ENCODE measurements around the gene MMRN2.
"Not testable (repeated sequence)": the region's sequence is repeated elsewhere in the genome, so short reads cannot be mapped to it uniquely, and the experiment has no call there.

Gene MMRN2

DNA sequence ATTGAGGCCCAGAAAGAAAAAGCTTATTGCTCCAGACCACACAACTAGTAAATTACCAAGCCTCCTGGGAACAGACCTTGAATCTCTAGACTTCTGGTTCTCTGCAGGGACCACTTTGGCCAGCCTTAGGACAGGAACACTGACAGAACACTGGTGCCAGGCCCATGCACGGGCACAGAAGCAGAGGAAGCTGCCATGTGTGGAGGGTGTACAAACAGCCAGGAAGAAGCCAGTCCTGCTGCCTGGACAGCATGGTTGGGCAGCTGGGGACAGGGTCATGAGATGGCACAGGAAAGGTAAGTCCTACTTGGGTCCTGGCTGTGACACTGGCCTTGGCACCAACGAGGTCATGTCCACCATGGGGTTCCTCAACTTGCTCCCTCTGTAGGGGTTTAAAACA lies 19.2 kb downstream of the MMRN2 start:
- DNase-seq: no peak

DNA sequence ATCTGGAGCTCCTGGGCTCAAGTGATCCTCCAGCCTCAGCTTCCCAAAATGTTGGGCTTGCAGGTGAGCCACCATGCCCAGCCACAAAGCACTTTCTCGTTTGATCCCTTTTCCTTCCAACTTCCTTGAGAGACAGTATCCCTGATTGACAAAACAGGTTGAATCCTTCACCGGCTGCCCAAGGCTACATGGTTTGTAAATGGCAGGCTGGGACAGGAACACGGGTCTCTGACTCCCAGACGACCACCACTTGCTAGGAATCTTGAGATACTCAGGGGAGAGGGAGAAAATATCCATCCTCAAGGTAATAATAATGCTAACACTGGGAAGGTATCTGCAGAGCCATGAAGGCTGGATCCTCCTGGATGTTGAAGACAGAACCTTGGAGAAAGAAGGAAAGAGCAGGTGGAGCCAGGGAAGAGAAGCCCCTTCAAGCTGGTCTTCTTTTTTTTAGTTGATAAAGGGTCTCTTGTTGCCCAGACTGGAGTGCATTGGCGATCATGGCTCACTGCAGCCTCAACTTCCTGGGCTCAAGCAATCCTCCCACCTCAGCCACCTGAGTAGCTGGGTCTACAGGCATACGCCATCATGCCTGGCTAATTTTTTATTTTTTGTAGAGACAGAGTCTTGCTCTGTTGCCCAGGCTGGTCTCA lies 19.8 kb downstream of the MMRN2 start:
- no peak for DNase-seq

DNA sequence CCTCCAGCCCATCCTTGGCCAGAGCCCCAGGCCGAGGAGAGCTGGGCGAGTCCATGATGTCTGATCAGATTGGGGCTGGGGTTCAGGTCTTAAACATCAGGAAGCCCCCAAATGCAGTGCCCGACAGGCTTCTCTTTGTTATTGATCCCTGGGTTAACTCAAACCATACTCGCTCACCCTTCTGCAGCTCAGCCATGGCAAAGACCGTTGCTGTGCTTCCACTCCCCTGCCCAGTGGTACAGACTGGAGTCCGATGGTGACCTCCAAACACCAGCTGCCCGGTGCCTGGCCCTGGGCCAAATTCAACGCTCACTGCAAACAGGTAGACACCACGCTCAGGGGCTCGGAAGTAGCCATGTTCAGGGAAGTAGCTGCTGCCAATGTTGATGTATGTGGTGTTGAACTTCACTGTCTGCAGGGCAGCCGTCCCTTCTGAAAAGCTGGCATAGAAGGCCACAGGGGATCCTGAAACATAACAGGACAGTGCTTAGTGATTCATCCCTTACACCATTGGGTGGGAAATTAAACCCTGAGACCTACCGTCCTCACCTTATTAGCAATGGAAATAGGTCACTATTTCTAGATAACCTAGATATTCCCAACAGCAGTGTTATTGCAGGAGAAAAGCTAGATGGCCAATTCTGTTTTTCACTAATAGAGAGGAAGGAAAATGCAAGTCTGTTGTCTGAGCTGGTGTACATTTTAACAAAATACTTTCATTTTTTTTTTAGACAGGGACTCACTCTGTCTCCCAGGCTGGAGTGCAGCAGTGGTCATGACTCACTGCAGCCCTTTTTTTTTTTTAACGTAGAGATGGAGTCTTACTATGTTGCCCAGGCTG lies 20.5 kb downstream of the MMRN2 start:
- no peak for DNase-seq

DNA sequence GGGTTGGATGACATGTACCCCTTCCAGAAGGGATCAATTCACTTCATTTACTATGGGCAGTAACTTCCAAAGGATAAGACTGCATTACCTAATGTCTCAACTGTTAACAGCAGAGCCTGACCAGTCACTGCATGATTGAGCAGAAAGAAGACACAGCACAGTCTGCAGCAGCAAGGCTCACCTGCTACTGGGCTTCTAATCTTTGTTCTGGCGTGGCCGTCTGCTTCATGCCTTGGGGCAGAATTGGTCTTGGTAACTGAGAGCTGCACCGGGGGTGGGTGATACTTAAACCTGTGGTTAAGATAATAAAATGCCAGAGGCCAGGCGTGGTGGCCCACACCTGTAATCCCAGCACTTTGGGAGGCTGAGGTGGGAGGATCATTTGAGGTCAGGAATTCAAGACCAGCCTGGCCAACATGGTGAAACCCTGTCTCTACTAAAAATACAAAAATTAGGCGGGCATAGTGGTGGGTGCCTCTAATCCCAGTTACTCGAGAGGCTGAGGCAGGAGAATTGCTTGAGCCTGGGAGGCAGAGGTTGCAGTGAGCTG lies 23.2 kb downstream of the MMRN2 start:
- not testable (repeated sequence) for DNase-seq

DNA sequence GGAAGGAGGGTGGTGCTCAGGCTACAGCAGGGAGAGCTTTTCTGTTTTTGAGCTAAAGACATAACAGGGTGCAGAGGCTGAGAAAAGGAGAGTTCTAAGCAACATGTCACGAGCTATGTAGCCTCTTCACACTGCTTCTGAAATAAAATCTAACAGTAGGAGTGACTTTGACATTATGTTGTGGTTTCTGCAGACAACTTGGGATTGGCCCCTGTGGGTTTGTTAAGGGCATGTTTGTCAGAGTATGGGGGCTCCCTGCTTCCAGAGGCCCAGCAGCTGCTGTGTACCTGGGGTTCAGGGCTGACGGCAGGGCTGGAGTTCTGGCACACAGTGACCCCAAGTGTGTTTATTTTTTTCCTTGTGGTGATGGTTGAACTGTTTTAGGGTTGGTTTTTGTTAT lies 24.7 kb downstream of the MMRN2 start:
- no peak for DNase-seq

DNA sequence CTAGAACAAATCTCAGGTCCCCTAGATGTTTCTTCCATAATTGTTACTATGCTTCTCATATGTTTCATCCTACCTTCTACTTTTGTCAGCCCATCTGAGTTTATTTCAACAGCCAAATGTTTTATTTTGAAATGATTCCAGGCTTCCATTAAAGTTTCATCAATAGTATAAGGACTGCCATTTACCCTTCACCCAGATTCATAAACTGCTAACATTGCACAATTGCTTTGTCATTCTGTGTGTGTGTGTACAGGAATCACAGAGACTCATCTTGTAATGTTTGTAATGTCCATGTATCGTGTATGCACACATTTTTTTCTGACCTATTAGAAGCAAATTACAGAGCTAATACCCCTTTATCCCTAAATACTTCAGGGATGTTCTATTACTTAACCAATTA lies 25.5 kb downstream of the MMRN2 start:
- no peak for DNase-seq

DNA sequence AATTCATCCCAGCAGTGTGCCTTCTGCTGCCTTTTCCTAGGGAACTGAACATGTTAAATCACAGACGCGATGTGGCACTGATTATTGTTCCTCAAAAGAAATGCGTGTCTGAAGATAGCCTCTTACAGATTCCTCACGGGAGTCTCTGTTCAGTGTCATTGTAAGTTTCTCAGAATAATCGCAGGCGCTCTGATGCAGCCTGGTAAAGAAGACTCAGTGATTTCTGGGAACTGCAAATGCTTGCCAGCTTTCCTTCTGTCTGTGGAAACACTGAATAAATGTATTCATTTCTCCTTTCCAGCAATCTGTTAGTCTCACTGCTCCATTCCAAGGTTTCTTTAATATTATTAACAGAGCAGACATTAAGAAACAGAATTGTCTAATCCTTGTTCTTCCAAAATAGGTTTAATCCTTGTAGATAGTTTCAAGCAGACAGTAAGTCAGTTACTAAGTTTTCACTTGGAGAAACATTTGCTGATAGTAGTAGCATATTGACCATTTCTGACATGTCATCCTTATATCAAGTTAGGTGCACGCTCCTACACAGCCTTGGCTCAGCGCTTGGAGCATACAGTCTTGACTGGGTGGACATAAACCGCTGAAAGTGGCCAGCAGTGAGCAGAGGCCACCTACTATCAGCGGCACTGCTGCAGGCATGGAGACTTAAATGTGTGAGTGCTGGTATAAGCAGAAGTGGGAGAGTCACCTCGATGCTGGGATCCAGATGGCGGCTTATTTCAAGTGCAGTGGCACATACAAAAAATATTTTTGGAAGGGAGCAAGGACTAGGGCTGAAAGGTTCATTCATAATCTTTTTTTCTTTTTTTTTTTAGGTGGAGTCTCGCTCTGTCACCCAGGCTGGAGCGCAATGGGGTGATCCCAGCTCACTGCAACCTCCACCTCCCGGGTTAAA lies 27.7 kb downstream of the MMRN2 start:
- DNase-seq: no peak

DNA sequence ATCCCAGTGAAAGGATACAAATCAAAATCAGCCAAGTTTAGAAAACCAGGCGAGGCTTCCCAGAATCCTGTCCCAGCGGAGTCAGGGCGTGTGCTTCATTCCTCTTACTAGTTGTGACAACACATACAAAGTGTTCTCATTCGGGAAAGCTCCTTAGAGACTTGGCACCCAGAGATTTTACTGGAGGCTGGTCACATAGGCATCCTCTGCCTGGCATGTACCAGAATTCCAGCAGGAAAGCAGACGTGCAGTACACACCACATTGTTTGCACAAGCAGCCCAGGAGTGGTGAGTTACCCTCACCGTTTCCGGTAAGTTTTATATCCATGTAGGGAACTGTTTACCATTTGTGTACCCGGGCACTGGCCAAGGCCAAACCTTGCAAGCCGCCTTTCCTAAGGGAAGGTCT lies 34.9 kb downstream of the MMRN2 start:
- no peak for DNase-seq

DNA sequence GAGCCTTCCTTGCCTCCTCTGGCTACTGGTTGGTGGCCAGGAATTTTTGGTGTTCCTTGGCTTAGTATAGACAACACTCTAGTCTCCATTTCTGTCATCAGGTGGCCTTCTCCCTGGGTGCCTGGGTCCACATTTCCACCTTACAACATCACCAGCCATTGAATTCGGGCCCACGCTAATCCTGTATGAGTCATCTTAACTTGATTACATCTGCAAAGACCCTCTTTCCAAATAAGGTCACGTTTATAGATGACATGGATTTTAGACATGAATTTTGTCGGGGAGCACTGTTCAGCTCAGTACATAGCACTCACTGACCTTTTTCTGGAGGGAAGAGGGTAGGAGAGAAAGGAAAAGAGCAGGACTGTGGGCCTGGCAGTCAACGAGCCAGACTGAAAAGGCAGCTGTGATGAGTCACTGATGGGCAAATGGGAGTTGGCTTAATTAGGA lies 39.4 kb downstream of the MMRN2 start:
- no peak for DNase-seq

DNA sequence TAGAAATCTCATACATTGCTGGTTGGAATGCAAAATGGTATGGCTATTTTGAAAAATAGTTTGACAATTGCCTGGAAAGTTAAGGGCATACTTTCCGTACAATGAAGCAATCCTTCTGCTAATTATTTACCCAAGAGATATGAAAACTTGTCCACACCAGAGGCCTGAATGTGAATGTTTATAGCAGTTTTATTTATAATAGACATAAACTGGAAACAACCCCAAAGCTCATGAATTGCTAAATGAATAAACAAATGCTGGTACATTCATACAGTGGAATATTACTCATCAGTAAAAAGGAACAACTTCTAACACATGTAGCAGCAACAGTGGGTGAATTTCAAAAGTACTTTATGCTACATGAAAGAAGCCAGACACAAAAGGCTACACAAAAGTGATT lies 42.7 kb downstream of the MMRN2 start:
- DNase-seq: no peak

DNA sequence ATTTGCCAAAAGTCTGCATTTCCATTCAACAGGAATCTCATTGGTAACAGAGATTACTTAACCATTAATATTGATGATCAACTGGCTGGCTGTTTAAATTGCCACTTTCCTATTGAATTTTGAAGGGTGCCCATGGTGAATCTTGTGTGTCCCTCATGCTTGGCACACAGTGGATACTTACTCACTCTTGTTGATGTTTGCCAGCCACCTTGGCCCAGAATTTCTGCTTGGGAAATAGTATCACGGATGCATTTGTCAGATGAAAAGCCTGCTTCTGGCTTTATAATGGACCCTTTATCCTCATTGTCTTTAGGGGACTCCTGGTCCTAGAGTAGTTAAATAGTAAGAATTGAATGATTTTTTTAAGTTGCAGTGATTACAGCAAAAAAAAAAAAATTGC lies 52.0 kb downstream of the MMRN2 start:
- DNase-seq: no peak

DNA sequence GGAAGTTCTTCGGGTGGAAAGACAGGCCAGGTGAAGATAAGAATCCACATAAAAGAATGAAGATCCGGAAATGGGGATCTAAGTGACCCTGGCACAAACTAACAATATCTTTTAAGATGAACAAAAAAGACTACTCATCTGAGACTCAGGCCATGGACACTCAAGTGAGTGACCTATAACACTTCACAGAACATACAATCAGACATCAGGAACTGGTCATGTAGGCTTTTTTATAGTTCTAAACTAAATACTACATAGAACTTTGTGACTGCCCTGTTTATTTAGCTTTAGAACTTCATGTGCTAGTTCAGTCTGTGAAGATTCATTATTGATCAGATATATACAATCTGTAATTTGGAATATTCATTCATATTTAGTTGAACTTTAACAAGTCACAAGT lies 52.8 kb downstream of the MMRN2 start:
- no peak for DNase-seq

DNA sequence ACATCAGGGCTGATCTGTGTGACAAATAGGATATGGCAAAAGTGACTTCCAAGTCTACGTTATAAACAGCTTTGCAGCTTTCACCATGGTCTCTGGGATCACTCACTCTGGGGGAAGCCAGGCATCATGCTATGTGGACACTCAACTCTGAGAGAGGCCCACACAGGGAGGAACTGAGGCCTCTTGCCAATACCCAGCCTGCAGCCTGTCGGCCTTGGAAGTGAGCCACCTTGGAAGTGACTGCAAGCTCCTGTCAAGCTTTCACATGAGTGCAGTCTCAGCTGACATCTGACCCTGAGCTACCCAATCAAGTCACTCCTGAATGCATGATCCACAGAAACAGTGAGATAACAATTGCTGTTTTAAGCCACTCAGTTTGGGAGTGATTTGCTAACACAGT lies 56.5 kb downstream of the MMRN2 start:
- DNase-seq: no peak

DNA sequence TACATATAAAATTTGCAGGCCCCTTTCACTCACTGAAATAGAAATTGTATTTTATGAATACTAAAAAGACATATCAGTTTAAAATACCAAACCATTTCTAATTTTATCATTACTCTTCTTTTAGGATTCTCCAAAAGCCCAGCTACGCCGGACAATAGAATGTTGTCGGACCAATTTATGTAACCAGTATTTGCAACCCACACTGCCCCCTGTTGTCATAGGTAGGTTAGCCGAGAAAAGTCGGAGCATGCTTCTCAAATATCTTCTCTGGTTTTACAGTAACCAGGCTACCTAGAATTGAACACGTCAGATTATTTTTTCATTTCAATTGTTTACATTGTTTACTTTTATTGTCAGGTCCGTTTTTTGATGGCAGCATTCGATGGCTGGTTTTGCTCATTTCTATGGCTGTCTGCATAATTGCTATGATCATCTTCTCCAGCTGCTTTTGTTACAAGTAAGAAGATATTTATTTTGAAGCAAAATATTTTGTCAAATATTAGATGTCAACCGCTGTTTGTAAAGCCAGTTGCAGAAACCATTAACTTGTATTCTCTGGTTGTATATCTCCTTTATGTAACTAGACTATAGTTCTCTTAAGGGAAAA lies 57.6 kb downstream of the MMRN2 start:
- DNase-seq: peak; percentile 60

DNA sequence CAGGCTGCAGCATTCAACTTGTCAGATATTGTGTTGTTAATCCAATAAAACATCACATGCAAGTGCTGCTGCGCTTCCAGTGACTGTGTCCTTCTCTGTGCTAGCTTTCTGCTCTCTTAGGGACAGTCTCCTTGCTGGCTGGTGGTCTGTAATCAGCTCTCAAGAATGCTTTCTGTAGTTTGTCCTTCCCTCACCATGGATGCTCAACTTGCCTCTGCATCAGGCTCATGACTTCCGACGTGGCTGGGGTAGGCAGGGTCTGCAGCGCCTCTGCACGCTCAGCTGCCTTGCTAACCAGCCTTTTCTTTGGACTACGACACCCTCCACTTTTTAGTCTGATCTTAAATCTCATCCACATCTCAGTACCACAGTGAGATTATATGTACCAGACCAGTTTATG lies 58.3 kb downstream of the MMRN2 start:
- peak; percentile 59 for DNase-seq

DNA sequence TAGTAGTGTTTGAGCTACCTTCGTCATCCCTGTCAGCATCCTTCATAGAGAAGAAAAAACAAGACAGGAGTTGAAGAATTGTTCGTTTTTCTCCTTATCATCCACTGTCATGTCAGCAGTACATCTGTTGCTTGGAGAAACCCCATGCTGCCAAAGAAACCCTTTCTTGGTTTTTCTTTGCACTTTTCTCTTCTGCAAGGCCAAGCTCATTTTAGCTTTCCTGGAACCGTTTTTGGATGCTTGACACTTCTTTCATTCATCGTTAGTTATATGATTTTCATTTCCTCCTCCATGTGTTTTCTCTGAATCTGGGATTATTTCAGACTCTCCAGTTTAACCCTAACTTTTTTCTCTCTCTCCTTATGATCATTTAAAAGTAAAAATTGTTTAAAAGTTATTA lies 58.9 kb downstream of the MMRN2 start:
- DNase-seq: no peak

DNA sequence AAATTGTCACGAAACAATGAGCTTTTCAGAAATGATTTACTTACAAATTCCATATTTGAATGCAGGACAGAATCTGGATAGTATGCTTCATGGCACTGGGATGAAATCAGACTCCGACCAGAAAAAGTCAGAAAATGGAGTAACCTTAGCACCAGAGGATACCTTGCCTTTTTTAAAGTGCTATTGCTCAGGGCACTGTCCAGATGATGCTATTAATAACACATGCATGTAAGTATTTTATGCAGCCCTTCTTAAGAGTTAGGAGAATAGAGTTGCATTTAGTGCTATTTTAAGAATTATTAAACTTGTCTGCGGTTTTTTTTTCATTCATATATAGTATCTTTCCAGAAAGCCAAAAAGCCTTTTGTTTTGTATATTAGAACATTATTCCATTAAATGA lies 67.4 kb downstream of the MMRN2 start:
- no peak for DNase-seq

DNA sequence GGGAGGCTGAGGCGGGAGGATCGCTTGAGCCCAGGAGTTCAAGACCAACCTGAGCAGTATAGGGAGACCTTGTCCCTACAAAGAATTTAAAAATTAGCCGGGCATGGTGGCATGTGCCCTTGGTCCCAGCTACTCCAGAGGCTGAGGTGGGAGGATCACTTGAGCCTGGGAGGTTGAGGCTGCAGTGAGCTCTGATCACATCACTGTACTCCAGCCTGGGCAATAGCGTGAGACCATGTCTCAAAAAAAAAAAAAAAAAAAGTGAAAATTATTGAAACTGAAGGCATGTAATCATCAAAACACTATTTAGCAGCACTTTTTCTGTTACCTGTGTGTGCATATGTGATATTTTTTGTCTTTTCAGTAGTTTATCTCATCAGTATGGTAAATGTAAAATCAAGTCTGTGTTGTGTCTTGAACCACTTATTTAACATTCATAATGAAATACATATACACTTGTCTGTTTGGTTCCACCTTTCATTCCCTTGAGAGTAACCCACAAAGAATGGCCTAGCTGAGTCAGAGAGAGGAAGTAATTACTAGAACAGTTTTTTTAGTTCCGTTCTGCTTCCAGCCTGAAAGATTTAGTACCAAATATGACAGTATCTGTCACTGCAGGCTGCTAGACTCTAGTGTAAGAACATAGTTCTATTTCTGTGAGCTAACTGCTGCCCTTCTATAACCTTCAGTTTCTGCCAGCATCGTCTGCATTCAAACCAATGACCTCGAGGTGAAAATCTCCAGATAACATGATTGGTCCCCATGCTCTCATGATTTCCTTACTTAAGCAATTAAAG lies 68.6 kb downstream of the MMRN2 start:
- no peak for DNase-seq

Measured in retina (tissue), 1 donor.